ENCODE measurements around the gene SLC17A5. TPM values are rescaled to one million over a fixed set of nuclear protein-coding genes. Genes with fewer than 3 reads are reported as not detected.

The SLC17A5 gene
- total and polyA plus RNA-seq, 9 of the 15 experiments (the other 6 are each of a cell fraction or from before 2014, with no cell fraction given): 1.3 to 7.2 (median 3.4) TPM

GRCh38 chr6:73703466-73703865, 49.7 kb upstream of the SLC17A5 start:
- Histone ChIP-seq H3K27ac (ENCODE audit: extremely low read depth, low read depth, low read length) (no peak overlapping the region), H3K4me1 (replicated peaks in 1 of 2; ENCODE audit: control insufficient read depth in 2 of 2, insufficient read depth in 2 of 2, low read length in 2 of 2) (no peaks in the 10 kb centered on the region), H3K9me3 (replicated peaks; ENCODE audit: control insufficient read depth, insufficient read depth, low read depth, low read length) (no peaks in the 10 kb centered on the region), H4K20me1 (replicated peaks; ENCODE audit: control insufficient read depth, insufficient read depth, low read length) (no peaks in the 10 kb centered on the region), H3K79me2 (ENCODE audit: control insufficient read depth, insufficient read depth, low read length) (no peaks in the 10 kb centered on the region), H3K9me1 (ENCODE audit: control insufficient read depth, insufficient read depth, low read length) (no peaks in the 10 kb centered on the region), H2AFZ (ENCODE audit: low read depth, low read length) (no peak overlapping the region), H3K4me3 (no peak overlapping the region), H3K36me3 (ENCODE audit: control insufficient read depth, insufficient read depth, low read length) (no peaks in the 10 kb centered on the region), H3K9ac (ENCODE audit: insufficient read depth in 1 of 2, low read depth in 2 of 2, low read length in 2 of 2) (no peak overlapping the region), H3K27me3 (ENCODE audit: control insufficient read depth in 2 of 2, insufficient read depth in 2 of 2, low read length in 2 of 2) (peaks cover 0 to 5% of the 10 kb centered on the region in 2 experiments; a peak in 2 of 5 replicates), H3K4me2 (ENCODE audit: insufficient read depth, low read length) (no peak overlapping the region)
- in situ Hi-C loops (cut with MboI) (no loop called here), intact Hi-C loops (cut with micrococcal nuclease) (no loop called here)
- ChIA-PET POLR2A (no interaction called here), CTCF (ENCODE audit: low intra/inter-chr PET ratio) (no interaction called here)
- no peak for DNase-seq (ENCODE audit: extremely low read depth in 1 of 4, low spot score in 3 of 4)
- 6% methylated on average over 1 of the region's 1 CpG for WGBS (ENCODE audit: insufficient coverage, low coverage, missing lambda C conversion rate)
- BruUV-seq (replicated peaks): no TSS peak
- no peak for ATAC-seq
- FAIRE-seq: no peak
- no peak for TF ChIP-seq MECOM (CRISPR knock-in tag; IDR thresholded peaks at IDR 0.05)
- no peak for TF ChIP-seq FIP1L1 (IDR thresholded peaks at IDR 0.05; ENCODE audit: low read depth, low read length, poor library complexity, severe bottlenecking)
- TF ChIP-seq C11orf30 (IDR thresholded peaks at IDR 0.05; ENCODE audit: low read depth): 0 out of 2 replicates have a peak, but pooled peaks have one; percentile 7
- no peak for TF ChIP-seq RBM25 (IDR thresholded peaks at IDR 0.05; ENCODE audit: low read depth, low read length, severe bottlenecking)
- TF ChIP-seq, protein P1, sequence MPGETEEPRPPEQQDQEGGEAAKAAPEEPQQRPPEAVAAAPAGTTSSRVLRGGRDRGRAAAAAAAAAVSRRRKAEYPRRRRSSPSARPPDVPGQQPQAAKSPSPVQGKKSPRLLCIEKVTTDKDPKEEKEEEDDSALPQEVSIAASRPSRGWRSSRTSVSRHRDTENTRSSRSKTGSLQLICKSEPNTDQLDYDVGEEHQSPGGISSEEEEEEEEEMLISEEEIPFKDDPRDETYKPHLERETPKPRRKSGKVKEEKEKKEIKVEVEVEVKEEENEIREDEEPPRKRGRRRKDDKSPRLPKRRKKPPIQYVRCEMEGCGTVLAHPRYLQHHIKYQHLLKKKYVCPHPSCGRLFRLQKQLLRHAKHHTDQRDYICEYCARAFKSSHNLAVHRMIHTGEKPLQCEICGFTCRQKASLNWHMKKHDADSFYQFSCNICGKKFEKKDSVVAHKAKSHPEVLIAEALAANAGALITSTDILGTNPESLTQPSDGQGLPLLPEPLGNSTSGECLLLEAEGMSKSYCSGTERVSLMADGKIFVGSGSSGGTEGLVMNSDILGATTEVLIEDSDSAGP (CRISPR knock-in tag; IDR thresholded peaks at IDR 0.05): no peak
- no peak for TF ChIP-seq PHB (CRISPR knock-in tag; IDR thresholded peaks at IDR 0.05)
- 0 out of 2 replicates have a peak, but pooled peaks have one; percentile 7 for TF ChIP-seq MAFG (tag; conservative IDR thresholded peaks at IDR 0.05)
- TF ChIP-seq EWSR1 (IDR thresholded peaks at IDR 0.05; ENCODE audit: borderline replicate concordance, low read depth, partially characterized antibody): no peak
- TF ChIP-seq ZNF280A (IDR thresholded peaks at IDR 0.05; ENCODE audit: low read depth, partially characterized antibody): no peak
- TF ChIP-seq ATF1 (CRISPR knock-in tag; IDR thresholded peaks at IDR 0.05): no peak
- TF ChIP-seq ATF1 (tag; IDR thresholded peaks at IDR 0.05): no peak
- no peak for TF ChIP-seq MBD2 (IDR thresholded peaks at IDR 0.05; ENCODE audit: borderline replicate concordance, low read depth)
- no peak for TF ChIP-seq CBFA2T3 (IDR thresholded peaks at IDR 0.05)
- TF ChIP-seq, protein P2, sequence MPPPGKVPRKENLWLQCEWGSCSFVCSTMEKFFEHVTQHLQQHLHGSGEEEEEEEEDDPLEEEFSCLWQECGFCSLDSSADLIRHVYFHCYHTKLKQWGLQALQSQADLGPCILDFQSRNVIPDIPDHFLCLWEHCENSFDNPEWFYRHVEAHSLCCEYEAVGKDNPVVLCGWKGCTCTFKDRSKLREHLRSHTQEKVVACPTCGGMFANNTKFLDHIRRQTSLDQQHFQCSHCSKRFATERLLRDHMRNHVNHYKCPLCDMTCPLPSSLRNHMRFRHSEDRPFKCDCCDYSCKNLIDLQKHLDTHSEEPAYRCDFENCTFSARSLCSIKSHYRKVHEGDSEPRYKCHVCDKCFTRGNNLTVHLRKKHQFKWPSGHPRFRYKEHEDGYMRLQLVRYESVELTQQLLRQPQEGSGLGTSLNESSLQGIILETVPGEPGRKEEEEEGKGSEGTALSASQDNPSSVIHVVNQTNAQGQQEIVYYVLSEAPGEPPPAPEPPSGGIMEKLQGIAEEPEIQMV (tag; conservative IDR thresholded peaks at IDR 0.05; ENCODE audit: low read depth): no peak
- TF ChIP-seq, protein P3, sequence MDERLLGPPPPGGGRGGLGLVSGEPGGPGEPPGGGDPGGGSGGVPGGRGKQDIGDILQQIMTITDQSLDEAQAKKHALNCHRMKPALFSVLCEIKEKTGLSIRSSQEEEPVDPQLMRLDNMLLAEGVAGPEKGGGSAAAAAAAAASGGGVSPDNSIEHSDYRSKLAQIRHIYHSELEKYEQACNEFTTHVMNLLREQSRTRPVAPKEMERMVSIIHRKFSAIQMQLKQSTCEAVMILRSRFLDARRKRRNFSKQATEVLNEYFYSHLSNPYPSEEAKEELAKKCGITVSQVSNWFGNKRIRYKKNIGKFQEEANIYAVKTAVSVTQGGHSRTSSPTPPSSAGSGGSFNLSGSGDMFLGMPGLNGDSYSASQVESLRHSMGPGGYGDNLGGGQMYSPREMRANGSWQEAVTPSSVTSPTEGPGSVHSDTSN (CRISPR knock-in tag; IDR thresholded peaks at IDR 0.05; ENCODE audit: low read depth): no peak
- TF ChIP-seq, protein P3 (tag; conservative IDR thresholded peaks at IDR 0.05; ENCODE audit: low read depth): no peak
- no peak for TF ChIP-seq CREB1 (IDR thresholded peaks at IDR 0.05)
- TF ChIP-seq CREB1 (CRISPR knock-in tag; IDR thresholded peaks at IDR 0.05): no peak

All from K562 (cell line).